NCI-H2107 treated with DMSO at 0.1 percent for 48 hours (cell line): ENCODE results near the gene NBAS.
"Not testable (repeated sequence)": the region's sequence is repeated elsewhere in the genome, so short reads cannot be mapped to it uniquely, and the experiment has no call there.

Experiments used
- DNase-seq: peaks from one replicate; lab custom pipeline; 2025; ENCODE audit not compliant: unreplicated experiment; lab: John Stamatoyannopoulos, UW

NBAS gene

DNA sequence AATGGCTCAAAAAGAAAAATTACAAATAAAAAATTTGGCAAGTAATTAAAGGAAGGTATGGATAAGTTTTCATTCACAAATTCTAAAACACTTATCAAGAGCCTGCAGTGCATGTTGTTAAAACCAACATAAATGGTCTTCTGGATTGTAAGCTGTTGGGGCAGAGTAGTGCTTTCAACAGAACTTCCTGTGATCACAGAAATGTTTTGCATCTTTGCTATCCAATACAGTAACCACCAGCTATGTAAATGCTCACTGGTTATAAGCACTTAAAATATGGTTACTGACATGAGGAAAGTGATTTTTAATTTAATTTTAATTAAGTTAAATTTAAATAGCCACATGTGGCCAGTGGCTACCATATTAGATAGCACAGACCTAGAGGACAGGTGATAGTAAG lies 133.1 kb downstream of the NBAS start:
- DNase-seq: no peak

DNA sequence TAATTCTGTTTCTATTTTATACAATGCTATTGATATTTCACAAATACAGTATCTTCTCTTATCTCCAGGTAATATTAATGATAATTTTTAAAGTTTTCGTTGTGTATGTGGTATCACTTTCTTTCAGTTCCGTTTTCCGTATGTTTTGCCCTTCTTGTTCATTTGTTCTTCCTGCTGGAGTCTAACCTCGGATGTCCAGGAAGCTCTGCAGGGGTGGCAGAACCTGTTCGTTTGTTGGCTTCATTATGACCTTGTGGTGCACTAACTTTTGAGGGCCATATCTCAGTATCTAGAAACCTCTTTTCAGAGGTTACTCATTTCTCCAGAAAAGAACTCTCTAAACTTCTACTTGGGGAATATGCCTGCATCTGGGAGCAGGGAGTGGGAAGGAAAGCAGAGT lies 134.5 kb downstream of the NBAS start:
- DNase-seq: no peak

DNA sequence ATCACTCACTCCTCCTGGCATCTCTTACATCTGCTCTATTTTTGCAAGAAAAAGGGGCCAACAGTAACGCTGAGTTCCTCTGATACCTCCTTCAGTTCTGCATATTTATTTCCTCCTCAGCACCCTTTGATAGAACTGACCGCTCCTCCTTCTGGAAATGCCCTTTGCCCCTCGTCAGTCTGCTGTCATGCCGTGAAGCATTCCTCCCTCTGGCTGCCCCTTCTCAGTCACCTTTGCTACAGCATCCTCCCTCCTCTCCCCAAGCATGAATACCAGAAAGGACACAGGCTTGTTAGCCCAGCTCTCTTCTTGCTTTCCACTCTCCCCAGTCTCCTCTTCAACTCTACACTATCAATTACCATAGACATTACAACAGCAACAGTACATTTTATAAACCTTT lies 135.4 kb downstream of the NBAS start:
- no peak for DNase-seq

DNA sequence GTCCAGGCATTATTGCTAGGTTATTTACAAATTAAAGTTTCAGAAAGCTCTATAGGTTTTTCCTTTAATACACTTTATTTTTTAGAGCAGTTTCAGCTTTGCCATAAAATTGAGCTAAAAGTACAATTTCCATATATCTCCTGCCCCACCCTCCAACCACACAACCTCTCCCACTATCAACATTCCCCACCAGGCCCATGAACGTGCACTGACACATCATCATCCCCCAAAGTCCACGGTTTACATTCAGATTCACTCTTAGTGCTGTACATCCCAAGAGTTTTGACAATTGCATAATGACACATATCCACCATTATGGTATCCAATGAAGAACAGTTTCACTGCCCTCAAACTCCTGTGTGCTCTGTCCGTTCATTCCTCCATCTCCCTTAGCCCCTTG lies 139.4 kb downstream of the NBAS start:
- no peak for DNase-seq

DNA sequence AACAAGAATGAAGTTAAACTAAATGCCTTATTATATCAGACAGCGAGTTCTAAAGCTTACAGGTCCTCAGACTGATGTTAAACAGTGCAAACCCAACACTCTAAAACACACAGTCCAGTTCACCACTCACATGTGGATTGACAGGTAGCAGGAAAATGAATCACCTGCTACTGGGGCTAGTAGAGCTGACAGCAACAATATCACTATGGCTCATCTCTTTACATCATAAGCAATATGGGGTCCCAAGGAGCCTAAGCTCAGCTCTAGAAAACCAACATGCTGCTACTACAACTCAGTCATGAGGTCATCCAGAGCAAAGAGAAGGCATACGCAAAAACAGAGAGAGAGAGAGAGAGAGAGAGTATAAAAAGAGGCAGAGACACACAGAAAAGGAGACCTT lies 145.4 kb downstream of the NBAS start:
- no peak for DNase-seq

DNA sequence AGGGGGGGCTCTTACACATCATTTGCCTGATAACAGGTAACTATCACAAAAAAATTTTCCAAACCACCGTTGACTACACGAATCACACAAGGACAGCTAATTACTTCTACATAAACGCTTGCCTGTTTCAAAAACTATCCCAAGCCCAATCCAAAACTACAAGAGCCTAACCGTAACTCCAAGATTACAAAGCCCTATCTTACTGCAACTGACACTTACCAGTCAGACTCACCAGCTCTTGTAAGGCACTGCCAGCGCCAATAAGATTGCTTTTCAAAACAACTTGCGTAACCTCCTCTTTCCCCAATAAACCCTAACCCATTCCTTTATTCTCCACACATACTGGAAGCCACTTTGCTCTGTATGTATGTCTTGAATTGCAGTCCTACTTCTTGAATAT lies 148.4 kb downstream of the NBAS start:
- no peak for DNase-seq

DNA sequence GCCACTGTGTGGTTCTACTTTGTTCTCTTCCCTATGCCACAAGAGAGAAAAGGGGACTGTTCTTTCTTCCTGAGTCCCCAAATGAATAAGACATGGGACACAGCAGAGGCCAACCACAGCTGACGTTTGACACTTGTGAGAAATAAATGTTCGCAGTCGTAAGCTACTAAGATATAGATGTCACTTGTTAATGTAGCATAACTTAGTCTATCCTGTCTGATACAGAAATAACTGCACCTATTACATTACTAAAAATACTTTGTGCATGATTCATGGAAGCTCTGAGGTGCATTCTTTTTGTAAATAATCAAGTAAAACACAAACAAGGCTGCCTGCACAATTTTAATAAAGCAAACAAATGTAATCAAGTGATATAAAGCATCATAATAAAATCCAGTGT lies 148.8 kb downstream of the NBAS start:
- no peak for DNase-seq

DNA sequence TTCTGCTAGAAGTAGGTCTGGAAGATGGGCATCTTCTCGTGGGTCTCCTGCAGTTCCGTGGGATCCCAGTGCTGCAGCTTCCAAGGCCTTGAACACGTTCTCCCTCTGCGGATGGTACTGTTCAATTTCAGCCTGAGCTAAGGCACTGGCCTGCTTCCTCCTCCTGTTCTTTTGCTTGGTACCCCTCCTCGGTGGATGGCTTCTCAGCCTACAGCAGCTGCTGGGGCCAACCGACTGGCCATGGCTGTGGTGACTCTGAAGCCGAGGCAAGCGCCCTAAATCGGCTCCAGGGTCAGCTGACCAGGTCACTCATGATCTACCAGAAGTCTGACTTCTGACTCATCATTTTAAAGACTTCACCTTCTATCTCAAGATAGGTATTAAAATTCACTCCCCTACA lies 150.2 kb downstream of the NBAS start:
- DNase-seq: no peak

DNA sequence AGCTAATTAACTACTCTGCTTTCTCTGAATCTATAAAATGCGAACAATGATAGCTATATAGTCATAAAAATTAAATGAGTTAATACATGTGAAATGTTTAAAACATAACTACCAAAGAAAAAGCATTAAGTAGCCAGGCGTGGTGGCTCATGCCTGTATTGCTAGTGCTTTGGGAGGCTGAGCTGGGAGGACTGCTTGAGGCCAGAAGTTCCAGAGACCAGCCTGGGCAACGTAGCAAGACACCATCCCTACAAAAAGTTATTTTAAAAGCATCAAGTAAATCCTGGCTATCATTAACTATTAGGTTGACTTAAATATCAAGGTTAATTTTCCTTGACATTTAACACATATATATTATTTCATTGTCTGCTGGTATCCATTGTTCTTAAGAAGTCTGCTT lies 152.4 kb downstream of the NBAS start:
- DNase-seq: no peak

DNA sequence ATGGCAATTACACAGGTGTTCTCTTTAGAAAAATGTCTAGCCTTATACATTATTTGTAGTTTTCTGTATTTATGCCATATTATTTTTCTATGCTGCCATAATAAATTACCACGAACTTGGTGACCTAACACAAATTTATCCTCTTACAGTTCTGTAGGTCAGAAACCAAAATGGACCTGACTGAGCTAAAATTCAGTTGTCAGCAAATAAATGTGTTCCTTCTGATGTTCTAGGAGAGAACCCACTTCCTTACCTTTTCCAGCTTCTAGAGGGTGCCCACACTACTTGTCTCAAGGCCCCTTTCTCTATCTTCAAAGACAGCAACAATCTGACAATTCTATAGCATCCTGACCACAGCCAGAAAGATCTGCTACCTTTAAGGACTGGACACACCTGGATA lies 153.5 kb downstream of the NBAS start:
- no peak for DNase-seq

DNA sequence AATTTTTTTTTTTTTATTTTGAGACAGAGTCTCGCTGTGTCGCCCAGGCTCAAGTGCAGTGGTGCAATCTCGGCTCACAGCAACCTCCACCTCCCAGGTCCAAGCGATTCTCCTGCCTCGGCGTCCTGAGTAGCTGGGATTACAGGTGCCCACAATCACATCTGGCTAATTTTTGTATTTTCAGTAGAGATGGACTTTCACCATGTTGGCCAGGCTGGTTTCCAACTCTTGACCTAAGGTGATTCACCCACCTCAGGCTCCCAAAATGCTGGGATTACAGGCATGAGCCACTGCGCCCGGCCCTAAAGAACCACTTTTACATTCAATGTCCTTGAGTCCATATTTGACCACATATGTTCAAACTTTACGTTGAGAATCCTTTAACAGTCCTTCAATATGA lies 156.6 kb downstream of the NBAS start:
- not testable (repeated sequence) for DNase-seq

DNA sequence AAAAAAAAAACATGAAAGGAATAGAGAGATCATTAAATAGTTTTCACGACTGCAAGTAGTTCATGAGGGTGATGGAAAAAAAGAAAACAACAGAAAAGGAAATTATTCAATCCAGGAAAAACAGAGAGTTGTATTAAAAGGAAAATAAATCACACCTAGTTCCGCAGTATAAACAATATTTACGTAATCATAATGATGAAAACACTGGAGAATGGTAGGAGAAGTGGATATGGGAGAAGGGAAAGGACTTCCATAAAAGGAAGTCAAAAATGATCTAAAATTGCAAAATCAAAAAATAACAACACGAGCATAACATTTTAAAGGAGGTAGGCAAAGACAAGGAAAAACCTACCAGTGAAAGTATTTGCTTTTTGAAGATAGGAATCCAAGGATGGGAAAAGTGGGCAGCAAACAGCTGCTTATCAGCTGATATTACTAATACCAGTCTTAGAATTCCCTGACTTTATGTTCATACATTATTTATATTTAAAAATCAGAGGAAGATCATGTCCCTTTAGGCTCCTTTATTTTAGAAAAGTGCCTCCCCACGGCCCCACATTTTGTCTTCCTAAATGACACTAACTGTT lies 160.8 kb downstream of the NBAS start:
- no peak for DNase-seq

DNA sequence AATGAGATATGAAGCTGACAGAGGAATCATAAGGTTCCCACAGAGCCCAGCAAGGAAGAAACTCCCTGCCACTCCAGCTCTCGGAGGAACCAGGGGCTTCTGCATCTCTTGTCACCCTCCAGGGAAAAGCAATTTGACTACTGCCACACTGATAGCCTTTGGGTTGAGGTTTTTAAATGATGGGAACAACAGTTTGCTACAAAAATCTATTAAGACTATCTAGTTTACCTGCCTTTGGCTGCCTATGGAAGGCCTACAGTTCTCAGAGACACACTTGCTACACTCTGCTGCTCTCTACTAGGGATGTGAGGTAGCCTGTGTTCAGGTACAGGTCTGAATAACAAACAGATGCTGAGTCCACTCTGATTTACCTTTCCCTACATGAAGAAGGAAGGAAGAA lies 161.9 kb downstream of the NBAS start:
- DNase-seq: no peak

DNA sequence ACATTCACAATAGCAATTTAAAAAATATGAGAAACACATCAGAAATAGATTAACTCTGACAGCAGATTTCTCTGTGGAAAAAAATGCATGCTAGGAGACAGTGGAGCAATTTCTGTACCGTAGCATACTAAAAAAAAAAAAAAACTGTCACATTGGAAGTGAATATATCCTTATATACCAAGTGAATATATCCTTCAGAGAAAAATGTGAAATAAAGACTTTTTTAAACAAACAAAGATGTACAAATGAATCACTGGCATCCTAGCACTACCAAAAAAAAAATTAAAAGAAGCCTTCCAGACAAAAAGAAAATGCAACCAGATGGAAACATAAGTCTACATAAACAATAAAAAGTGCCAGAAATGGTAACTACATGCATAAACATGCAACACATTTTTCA lies 169.4 kb downstream of the NBAS start:
- DNase-seq: no peak

DNA sequence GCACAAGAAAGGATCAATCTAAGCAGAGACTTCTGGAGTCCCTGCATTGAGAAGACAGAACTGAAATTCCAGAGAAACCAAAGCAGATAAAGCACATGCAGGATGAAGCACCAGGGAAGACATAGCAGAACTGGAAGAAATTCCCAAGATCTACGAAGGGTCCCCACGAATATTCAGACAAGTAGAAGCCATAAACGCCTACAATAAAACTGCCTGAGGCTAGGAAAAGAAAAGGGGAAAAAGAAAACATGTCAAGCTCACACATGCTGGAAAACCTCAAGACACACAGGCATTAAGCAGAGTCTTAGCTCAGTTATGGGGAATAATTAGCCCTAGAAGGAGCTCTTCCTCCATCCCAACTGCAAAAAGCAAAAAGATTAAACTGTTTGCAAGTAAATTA lies 171.2 kb downstream of the NBAS start:
- DNase-seq: no peak

DNA sequence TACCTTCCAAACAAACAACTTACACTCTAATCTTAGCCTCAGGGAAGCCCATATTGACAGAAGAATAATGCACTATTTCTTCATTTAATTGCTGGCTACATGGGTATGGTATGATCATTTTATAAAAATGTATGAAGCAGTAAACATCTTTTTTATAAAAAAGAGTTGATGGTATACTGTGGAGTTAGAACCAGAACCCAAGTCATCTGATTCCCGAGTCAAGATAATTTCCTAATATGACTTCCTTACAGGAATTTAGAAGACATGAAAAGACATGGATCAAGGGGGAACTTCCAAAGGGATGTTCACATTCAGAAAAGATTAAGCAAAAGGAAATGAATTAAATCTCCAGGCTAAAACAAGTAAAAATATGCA lies 171.8 kb downstream of the NBAS start:
- no peak for DNase-seq

DNA sequence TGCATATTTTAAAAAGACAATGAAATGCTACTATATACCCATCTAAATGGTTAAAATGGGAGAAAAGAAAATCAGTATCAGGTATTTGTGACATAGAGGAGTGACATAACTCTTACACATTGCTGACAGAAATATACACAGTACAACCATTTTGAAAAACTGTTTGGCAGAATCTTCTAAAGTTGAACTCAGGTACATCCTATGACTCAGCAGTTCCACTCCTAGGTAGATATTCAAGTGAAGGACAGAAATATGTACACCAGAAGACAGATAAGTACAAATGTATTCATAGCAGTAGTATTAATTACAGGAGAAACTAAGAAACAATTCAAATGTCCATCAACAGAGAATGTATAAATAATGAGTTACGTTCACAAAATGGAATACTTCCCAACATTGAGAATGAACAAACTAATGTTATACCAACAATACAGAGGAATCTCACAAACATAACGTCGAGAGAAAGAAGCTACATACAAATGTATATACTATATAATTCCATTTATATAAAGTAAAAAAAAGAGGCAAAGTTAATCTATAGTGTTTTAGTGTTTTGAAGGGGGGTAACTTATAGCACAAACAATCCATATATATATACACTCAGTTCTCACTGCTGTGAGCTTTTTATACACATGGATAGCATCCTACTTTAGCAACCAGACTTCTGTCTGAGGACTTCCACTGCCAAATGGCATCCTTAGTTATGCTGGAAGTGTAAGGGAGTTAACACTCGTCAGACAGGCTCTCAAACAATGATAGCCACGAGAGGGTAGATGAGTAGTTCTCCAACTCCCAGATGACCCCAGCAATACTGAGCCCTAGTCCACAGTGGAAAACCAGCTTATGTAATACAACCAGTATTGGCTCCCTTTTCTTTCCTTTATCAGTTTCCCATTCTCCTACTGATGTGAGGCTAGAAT lies 172.5 kb downstream of the NBAS start:
- DNase-seq: no peak

DNA sequence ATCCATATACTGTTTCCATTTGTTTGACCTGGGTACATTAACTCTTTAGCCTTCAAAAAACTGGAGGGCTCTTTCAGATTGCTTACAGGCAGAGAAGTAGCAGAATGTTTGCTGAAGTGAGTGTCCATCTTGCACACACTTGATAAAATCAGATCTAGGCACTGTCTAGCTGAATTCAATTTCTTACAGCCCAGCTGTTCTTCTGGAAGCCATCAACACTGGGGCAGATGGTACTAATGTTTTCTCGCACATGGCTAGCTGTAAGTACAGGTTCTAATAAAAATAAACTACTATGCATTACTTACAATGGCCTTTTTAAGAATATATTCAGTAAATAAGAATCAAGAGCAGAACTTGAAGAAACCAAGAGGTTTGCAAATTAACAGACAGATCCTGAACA lies 175.9 kb downstream of the NBAS start:
- DNase-seq: no peak

DNA sequence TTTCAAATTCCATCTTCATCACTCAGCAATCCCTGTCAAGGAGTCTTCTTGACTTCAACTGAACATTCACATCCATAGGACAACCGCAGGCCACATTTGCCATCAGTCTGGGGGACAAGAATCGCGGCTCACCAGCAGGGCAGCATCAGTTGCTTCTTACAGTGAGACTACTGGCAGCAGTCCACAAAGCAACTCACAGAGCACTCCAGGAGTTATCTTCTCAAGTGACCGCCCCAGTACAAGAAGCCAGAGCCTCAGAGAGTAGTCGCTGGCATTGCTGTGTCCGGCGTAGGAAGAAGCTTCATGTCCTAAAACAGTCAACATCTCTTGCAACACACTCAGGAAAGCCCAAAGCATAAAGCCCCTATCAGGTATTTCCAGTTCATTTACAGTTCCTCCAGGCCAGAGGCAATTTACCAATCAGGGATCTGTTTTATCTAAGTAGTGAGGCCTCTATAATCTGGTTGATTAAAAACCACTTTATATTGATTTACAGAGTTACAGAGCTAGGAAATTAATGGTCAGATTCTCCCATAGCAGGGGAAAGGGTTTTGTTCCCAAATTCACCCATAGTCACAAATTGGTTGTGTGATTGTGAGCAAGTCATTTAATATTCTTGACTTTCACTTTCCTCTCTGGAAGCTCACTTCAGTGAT lies 177.3 kb downstream of the NBAS start:
- DNase-seq: no peak

DNA sequence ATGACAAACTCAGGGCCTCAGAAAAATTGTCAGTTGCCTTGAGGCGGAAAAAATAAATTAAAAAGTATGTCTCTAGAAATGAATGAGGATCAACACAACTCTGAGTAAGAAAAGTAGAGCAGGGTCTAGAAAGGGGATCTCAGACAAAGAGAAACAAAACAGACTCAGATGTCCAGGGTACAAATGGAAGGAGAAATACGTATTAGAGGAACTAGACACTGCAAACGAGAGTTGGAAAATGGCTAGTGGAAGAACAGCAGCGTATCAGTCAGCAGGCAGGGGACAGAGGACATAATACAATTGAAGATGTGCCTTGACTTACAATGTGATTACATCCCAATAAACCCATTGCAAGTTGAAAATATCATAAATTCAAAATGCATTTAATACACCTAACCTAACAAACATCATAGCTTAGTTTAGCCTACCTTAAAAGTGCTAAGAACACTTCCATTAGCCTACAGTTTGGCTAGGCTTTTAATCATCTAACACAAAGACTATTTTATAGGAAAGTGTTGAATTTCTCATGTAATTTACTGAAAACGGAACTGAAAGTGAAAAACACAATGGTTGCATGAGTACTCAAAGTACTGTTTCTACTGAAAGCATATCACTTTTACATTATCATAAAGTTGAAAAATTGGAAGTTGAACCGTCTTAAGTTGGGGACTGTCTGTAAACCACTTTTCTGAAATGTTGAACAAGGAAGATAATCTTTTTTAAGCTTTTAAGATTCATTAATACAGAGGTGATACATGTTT lies 182.8 kb downstream of the NBAS start:
- DNase-seq: no peak

DNA sequence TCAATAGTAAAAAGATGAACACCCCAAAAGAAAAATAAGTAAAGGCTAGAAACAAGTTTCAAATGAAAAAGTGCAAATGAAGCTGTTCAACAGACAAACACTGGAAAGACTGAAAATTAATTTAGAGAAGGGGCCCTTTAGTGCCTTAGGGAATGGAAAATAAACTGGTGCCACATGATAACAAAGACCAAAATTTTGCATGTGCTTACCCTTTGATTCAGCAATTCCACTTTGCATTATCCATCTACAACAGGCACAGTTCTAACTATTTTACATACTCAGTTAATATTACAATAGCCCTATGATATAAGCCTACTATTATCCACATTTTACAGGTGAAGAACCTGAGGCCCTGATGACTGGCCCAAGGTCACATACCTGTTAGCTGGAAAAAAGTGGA lies 183.9 kb downstream of the NBAS start:
- DNase-seq: no peak

DNA sequence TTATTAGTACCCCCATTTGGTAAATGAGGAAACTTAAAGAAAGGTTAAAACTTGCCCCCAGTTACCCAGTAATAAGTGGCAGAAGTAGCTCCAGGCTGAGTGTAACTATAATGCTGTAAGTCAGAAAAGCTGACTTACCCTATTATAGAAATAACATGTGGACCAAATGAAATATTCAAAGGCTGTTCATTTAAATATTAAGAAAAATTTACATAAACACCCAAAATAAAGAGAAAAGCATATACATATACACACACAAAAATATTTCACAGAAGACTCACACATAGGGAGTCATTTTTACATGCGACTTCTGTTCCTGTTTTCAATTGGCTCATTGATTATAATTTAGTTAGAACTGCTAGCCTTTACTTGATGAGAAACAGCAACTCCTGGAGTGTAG lies 189.1 kb downstream of the NBAS start:
- no peak for DNase-seq
